Activated CD4-positive, alpha-beta memory T cell treated with anti-CD3 and anti-CD28 coated beads for 36 hours (primary cell): Measurements from ENCODE around the gene BPIFA2. TPM values are rescaled to one million over a fixed set of nuclear protein-coding genes. Genes with fewer than 3 reads are reported as not detected.

Experiments used
- CTCF ChIA-PET: fragments of 350-600 bp; sonication (Branson Sonifier 250); formaldehyde crosslinking; loops from one replicate; lab custom pipeline; 2021; ENCODE audit warnings: antibody characterized with exemption, inconsistent platforms; lab: Charles Lee
- POLR2A ChIA-PET: fragments of 350-600 bp; sonication (Branson Sonifier 250); formaldehyde crosslinking; loops from one replicate; lab custom pipeline; 2021; ENCODE audit warnings: antibody characterized with exemption; lab: Charles Lee
- DNase-seq: peaks from one replicate; pipeline ENCODE4 v3.0.0-alpha.2; 2020
- H3K27ac Mint-ChIP-seq: one replicate; pipeline ENCODE4 v1.8.0; 2021; ENCODE audit warnings: mixed read lengths
- H3K27me3 Mint-ChIP-seq: one replicate; pipeline ENCODE4 v1.8.0; 2021; ENCODE audit warnings: mixed read lengths
- H3K36me3 Mint-ChIP-seq: one replicate; pipeline ENCODE4 v1.8.0; 2021; ENCODE audit warnings: mixed read lengths
- H3K4me1 Mint-ChIP-seq: one replicate; pipeline ENCODE4 v1.8.0; 2021; ENCODE audit warnings: low read depth, mixed read lengths
- H3K4me3 Mint-ChIP-seq: one replicate; pipeline ENCODE4 v1.8.0; 2021; ENCODE audit warnings: mild to moderate bottlenecking, mixed read lengths
- H3K9me3 Mint-ChIP-seq: one replicate; pipeline ENCODE4 v1.8.0; 2021; ENCODE audit warnings: mixed read lengths
- intact Hi-C: fragments of 100-400 bp; cut with micrococcal nuclease; formaldehyde crosslinking; loops from one replicate; pipeline ENCODE4 v1.15.1; 2023
- total RNA-seq, 2 experiments: library from RNA; stranded (reverse); gene quantifications; one replicate each; pipeline ENCODE4 v1.2.3, GENCODE V29; 2021

BPIFA2 gene
- total RNA-seq, 2 experiments from 2014 or later, result not detected

DNA sequence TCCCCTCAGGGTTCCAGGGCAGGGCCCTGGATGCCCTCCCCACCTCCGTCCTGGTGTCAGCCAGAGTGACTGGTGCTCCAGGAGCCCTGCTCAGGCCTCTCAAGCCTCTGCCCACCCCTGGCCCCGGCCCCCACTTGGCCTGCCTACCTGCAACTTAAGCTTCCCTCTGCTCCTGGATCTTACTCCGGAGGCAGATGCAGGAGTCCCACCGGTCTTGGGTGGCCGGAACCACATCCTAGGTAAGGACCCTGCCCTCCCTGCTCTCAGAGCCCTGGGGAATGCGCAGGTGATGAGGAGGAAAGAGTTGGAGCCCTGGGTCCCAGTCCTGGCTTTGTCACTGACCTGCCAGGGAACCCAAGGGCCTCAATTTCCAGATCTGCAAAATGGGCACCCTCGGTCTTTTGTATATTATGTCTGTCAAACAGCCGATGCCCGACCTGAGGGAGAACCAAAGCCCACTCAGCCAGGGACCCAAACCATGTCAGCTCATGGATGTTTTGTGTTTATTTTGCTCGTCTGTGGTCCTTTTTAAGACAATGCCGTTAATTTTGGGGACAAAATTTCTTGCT lies 34.5 kb upstream of the BPIFA2 start:
- no peaks in the 10 kb centered on the region for H3K36me3 Mint-ChIP-seq
- CTCF ChIA-PET, result no interaction called here
- no peaks in the 10 kb centered on the region for H3K9me3 Mint-ChIP-seq
- no peaks in the 10 kb centered on the region for H3K4me1 Mint-ChIP-seq
- DNase-seq, result no peak
- no peak overlapping the region for H3K4me3 Mint-ChIP-seq
- H3K27me3 Mint-ChIP-seq, result peaks cover 12% of the 10 kb centered on the region
- intact Hi-C loops, result no loop called here
- POLR2A ChIA-PET, result no interaction called here
- H3K27ac Mint-ChIP-seq, result no peak overlapping the region

GRCh38 chr20:33137195-33137594 lies 30.8 kb upstream of the BPIFA2 start:
- Mint-ChIP-seq H3K4me3 (no peak overlapping the region), H3K27ac (no peak overlapping the region), H3K9me3 (no peaks in the 10 kb centered on the region), H3K36me3 (no peaks in the 10 kb centered on the region), H3K27me3 (peaks cover 5% of the 10 kb centered on the region), H3K4me1 (no peaks in the 10 kb centered on the region)
- DNase-seq, result no peak
- ChIA-PET POLR2A (no interaction called here), CTCF (no interaction called here)
- intact Hi-C loops, result no loop called here

- POLR2A ChIA-PET, result no interaction called here
- DNase-seq, result no peak
- no peak overlapping the region for H3K27ac Mint-ChIP-seq
- no peaks in the 10 kb centered on the region for H3K9me3 Mint-ChIP-seq
- H3K4me1 Mint-ChIP-seq, result no peaks in the 10 kb centered on the region
- intact Hi-C loops, result no loop called here
- no peaks in the 10 kb centered on the region for H3K36me3 Mint-ChIP-seq
- no peak overlapping the region for H3K4me3 Mint-ChIP-seq
- peaks cover 5% of the 10 kb centered on the region for H3K27me3 Mint-ChIP-seq
- CTCF ChIA-PET, result no interaction called here
These were observed 28.5 kb upstream of the BPIFA2 start for GRCh38 chr20:33139467-33139866.

GRCh38 chr20:33145521-33145920 lies 22.4 kb upstream of the BPIFA2 start:
- H3K27ac Mint-ChIP-seq, result no peak overlapping the region
- POLR2A ChIA-PET, result no interaction called here
- H3K9me3 Mint-ChIP-seq, result no peaks in the 10 kb centered on the region
- CTCF ChIA-PET, result no interaction called here
- intact Hi-C loops, result no loop called here
- no peaks in the 10 kb centered on the region for H3K36me3 Mint-ChIP-seq
- DNase-seq, result no peak
- no peak overlapping the region for H3K4me3 Mint-ChIP-seq
- H3K4me1 Mint-ChIP-seq, result no peaks in the 10 kb centered on the region
- H3K27me3 Mint-ChIP-seq, result peaks cover 22% of the 10 kb centered on the region

GRCh38 chr20:33147299-33147698 lies 20.7 kb upstream of the BPIFA2 start:
- no peaks in the 10 kb centered on the region for H3K4me1 Mint-ChIP-seq
- no peak overlapping the region for H3K27ac Mint-ChIP-seq
- POLR2A ChIA-PET, result no interaction called here
- no peaks in the 10 kb centered on the region for H3K36me3 Mint-ChIP-seq
- CTCF ChIA-PET, result no interaction called here
- peaks cover 22% of the 10 kb centered on the region for H3K27me3 Mint-ChIP-seq
- no peak overlapping the region for H3K4me3 Mint-ChIP-seq
- DNase-seq, result no peak
- intact Hi-C loops, result no loop called here
- H3K9me3 Mint-ChIP-seq, result no peaks in the 10 kb centered on the region

- no peak for DNase-seq
- Mint-ChIP-seq H3K27me3 (peaks cover 22% of the 10 kb centered on the region), H3K36me3 (no peaks in the 10 kb centered on the region), H3K9me3 (no peaks in the 10 kb centered on the region), H3K27ac (no peak overlapping the region), H3K4me1 (no peaks in the 10 kb centered on the region), H3K4me3 (no peak overlapping the region)
- CTCF ChIA-PET, result no interaction called here
- POLR2A ChIA-PET, result no interaction called here
- intact Hi-C loops, result no loop called here
These were observed 19.9 kb upstream of the BPIFA2 start for GRCh38 chr20:33148040-33148439.

DNA sequence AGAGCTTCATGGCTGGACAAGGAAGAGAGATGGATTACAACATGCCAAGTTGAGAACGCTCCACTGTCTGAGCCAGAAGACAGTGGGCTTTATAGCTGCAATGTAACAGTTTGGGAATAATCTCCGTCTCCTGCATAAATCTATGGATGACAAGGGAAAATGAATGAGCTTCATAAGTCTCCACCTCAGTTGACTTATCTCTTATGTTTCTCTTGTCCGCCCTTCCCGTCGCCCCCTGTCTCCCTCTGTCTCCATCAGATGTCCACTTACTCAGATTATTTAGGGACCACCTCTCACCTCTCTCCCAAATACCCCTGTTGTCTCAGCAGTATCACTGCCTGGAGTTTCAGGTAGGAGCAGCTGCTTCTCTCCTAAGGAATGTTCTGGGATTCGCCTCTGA lies 13.7 kb upstream of the BPIFA2 start:
- ChIA-PET CTCF (no interaction called here), POLR2A (no interaction called here)
- no peak for DNase-seq
- intact Hi-C loops, result no loop called here
- no peak overlapping the region for H3K27ac Mint-ChIP-seq
- H3K27me3 Mint-ChIP-seq, result peaks cover 20% of the 10 kb centered on the region
- no peaks in the 10 kb centered on the region for H3K4me1 Mint-ChIP-seq
- H3K36me3 Mint-ChIP-seq, result no peaks in the 10 kb centered on the region
- H3K4me3 Mint-ChIP-seq, result no peak overlapping the region
- H3K9me3 Mint-ChIP-seq, result no peaks in the 10 kb centered on the region

DNA sequence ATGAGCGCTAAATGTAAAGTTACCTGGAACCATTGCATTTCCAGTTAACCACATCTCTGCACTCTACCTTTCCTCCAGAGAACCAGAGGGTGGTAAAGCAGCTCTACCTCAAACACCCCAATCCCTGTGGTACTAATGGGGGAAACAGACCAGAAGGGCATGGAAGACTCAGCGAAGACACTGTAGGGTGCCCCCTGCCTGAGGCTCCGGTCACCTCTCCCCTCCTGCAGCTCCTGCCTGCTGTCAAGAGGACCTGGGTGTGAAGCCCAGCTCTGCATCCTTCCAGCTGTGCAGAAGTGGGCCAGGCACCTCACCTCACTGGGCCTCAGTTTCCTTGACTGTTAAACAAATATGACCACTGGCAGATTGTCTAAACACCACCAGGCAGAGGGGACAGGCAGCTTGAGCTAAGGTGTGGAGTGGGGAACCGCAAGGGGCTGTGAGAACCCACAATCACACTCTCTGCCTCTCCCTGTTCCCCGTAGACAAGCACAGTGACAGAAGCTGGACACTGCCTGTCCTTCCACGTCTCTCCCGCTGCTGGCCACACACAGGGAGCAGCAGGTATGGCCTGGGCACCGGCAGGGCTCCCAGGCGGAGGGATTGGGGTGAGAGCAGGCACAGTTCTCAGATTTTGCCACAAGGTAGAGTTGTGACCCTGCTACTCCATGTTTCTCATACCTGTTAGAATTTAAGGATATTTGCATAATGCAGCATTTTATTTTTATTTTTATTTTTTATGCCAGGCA lies 9.1 kb upstream of the BPIFA2 start:
- no peaks in the 10 kb centered on the region for H3K4me1 Mint-ChIP-seq
- no peak for DNase-seq
- H3K4me3 Mint-ChIP-seq, result no peak overlapping the region
- POLR2A ChIA-PET, result no interaction called here
- no peaks in the 10 kb centered on the region for H3K9me3 Mint-ChIP-seq
- H3K27ac Mint-ChIP-seq, result no peak overlapping the region
- CTCF ChIA-PET, result no interaction called here
- no peaks in the 10 kb centered on the region for H3K36me3 Mint-ChIP-seq
- H3K27me3 Mint-ChIP-seq, result peaks cover 15% of the 10 kb centered on the region
- intact Hi-C loops, result no loop called here

DNA sequence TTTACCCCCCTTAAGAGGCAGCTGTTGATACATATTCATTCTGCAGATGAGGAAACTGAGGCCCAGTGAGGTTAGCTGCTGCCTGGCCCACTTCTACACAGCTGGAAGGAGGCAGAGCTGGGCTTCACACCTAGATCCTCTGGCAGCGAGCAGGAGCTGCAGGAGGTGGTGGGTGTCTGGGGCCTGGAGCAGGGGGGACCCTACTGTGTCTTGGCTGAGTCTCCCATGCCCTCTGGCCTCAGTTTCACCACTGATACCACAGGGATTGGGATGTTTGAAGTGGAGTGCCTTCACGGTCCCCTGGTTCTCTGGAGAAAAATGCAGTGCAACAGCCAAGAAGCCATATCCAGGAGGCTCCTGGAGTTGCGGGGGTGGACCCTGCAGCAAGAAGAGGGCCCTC lies 8.2 kb upstream of the BPIFA2 start:
- POLR2A ChIA-PET, result no interaction called here
- intact Hi-C loops, result no loop called here
- CTCF ChIA-PET, result no interaction called here

DNA sequence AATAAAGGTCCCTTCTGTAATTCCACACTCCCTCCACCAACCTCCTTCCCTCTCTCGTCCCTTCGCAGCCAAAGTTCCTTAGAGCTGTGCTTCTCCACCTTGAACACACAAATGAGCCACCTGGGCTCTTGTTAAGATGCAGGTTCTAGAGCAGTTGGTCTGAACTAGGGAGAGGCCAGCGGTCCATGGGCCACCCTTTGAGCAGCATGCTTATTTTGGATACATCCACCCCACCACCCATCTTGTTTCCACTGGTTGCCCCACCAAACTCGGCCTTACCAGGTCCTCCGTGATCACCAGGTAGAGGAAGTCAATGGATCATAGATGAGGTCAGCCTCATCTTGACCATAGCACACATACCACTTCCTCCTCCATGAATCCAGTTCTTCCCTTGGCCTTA lies 7.3 kb upstream of the BPIFA2 start:
- no peak overlapping the region for H3K27ac Mint-ChIP-seq
- CTCF ChIA-PET, result no interaction called here
- peaks cover 4% of the 10 kb centered on the region for H3K27me3 Mint-ChIP-seq
- intact Hi-C loops, result no loop called here
- H3K4me1 Mint-ChIP-seq, result no peaks in the 10 kb centered on the region
- H3K9me3 Mint-ChIP-seq, result no peaks in the 10 kb centered on the region
- no peak for DNase-seq
- POLR2A ChIA-PET, result no interaction called here
- H3K36me3 Mint-ChIP-seq, result no peaks in the 10 kb centered on the region
- no peak overlapping the region for H3K4me3 Mint-ChIP-seq

More for the DNA sequence above, 8.2 kb upstream of the BPIFA2 start:
- no peak for DNase-seq
- H3K4me1 Mint-ChIP-seq, result no peaks in the 10 kb centered on the region
- no peaks in the 10 kb centered on the region for H3K9me3 Mint-ChIP-seq
- no peaks in the 10 kb centered on the region for H3K36me3 Mint-ChIP-seq
- H3K4me3 Mint-ChIP-seq, result no peak overlapping the region
- peaks cover 7% of the 10 kb centered on the region for H3K27me3 Mint-ChIP-seq
- no peak overlapping the region for H3K27ac Mint-ChIP-seq

GRCh38 chr20:33162313-33162712 lies 5.6 kb upstream of the BPIFA2 start:
- Mint-ChIP-seq H3K4me1 (no peaks in the 10 kb centered on the region), H3K27ac (no peak overlapping the region), H3K36me3 (no peaks in the 10 kb centered on the region), H3K4me3 (no peak overlapping the region), H3K27me3 (peaks cover 4% of the 10 kb centered on the region), H3K9me3 (no peaks in the 10 kb centered on the region)
- no peak for DNase-seq
- ChIA-PET POLR2A (no interaction called here), CTCF (no interaction called here)
- intact Hi-C loops, result no loop called here

DNA sequence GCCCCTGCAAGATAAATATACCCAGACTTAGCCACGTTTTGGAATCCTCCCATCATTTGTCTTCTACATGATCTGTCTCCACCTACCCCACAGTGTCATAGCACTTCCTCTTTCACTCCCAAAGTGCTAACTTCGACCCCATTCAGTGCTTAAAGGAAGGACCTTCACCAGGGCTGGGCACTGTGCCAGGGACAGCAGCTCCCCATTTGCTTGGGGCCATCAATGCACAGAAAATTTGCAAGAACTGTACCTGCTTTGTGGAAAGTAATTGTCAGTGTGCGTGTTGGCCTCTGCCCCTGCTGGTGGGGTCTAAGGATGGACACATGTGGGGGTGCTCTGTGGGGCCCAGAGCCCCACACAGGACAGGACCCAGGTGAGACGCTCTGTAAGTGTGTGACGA lies 5.2 kb upstream of the BPIFA2 start:
- ChIA-PET CTCF (no interaction called here), POLR2A (no interaction called here)
- intact Hi-C loops, result no loop called here
- Mint-ChIP-seq H3K4me3 (no peak overlapping the region), H3K4me1 (no peaks in the 10 kb centered on the region), H3K9me3 (no peaks in the 10 kb centered on the region), H3K36me3 (no peaks in the 10 kb centered on the region), H3K27me3 (peaks cover 4% of the 10 kb centered on the region), H3K27ac (no peak overlapping the region)
- no peak for DNase-seq
